ENCODE data around the gene CDH4. TPM values are rescaled to one million over a fixed set of nuclear protein-coding genes. Genes with fewer than 3 reads are reported as not detected.

The CDH4 gene
- total RNA-seq, 1 experiment from 2014 or later, result not detected

- Histone ChIP-seq H3K4me3 (ENCODE audit: low read depth in 2 of 2, low read length in 2 of 2) (no peak overlapping the region), H3K36me3 (ENCODE audit: control insufficient read depth, insufficient read depth, low read length) (no peaks in the 10 kb centered on the region), H3K27me3 (ENCODE audit: control insufficient read depth, insufficient read depth, low read length) (peaks cover under 1% of the 10 kb centered on the region; the same call in 1 of the 2 replicates), H3K9me3 (ENCODE audit: control insufficient read depth, insufficient read depth, low read depth, low read length) (no peaks in the 10 kb centered on the region), H3K27ac (ENCODE audit: low read length) (no peak overlapping the region), H3K4me1 (ENCODE audit: control insufficient read depth, insufficient read depth, low read length) (no peaks in the 10 kb centered on the region)
- POLR2A ChIA-PET, result no interaction called here
- in situ Hi-C loops (cut with HindIII; ENCODE audit: low pct_unique_long_range_greater_than_20kb, low sequenced_read_pairs) (no loop called here), intact Hi-C loops (cut with micrococcal nuclease; ENCODE audit: unreplicated experiment) (no loop called here)
- DNase-seq (ENCODE audit: low read depth, low spot score) (no peak), ATAC-seq (no peak)
- TF ChIP-seq REST (IDR thresholded peaks at IDR 0.05; ENCODE audit: insufficient read depth in 1 of 2, low read depth in 2 of 2, low read length in 1 of 2) (no peak), CTCF (IDR thresholded peaks at IDR 0.05) (no peak), TCF7L2 (IDR thresholded peaks at IDR 0.05; ENCODE audit: low read depth, low read length) (no peak), POLR2AphosphoS5 (IDR thresholded peaks at IDR 0.05; ENCODE audit: low read depth, low read length) (no peak)
- CTCF ChIA-PET, result no interaction called here
- no TSS peak for BruUV-seq (replicated peaks)
These were observed 484.8 kb downstream of the CDH4 start for GRCh38 chr20:61736751-61737310.

GRCh38 chr20:61737346-61737745 lies 485.3 kb downstream of the CDH4 start:
- TF ChIP-seq TCF7L2 (IDR thresholded peaks at IDR 0.05; ENCODE audit: low read depth, low read length), result no peak
- TF ChIP-seq SIN3A (IDR thresholded peaks at IDR 0.05; ENCODE audit: borderline replicate concordance, insufficient read depth, low read depth, low read length), result no peak
- no peak for TF ChIP-seq CTCF (IDR thresholded peaks at IDR 0.05)
- no peak for TF ChIP-seq REST (IDR thresholded peaks at IDR 0.05; ENCODE audit: insufficient read depth in 1 of 2, low read depth in 2 of 2, low read length in 1 of 2)
- no peak for TF ChIP-seq POLR2AphosphoS5 (IDR thresholded peaks at IDR 0.05; ENCODE audit: low read depth, low read length)
- H3K27ac ChIP-seq (ENCODE audit: low read length), result no peak overlapping the region
- H3K9me3 ChIP-seq (ENCODE audit: control insufficient read depth, insufficient read depth, low read depth, low read length), result no peaks in the 10 kb centered on the region
- CTCF ChIA-PET, result no interaction called here
- H3K4me3 ChIP-seq (ENCODE audit: low read depth in 2 of 2, low read length in 2 of 2), result no peak overlapping the region
- no peak for DNase-seq (ENCODE audit: low read depth, low spot score)
- H3K4me1 ChIP-seq (ENCODE audit: control insufficient read depth, insufficient read depth, low read length), result no peaks in the 10 kb centered on the region
- POLR2A ChIA-PET, result no interaction called here
- peaks cover 4% of the 10 kb centered on the region; the same call in 1 of the 2 replicates for H3K27me3 ChIP-seq (ENCODE audit: control insufficient read depth, insufficient read depth, low read length)
- H3K36me3 ChIP-seq (ENCODE audit: control insufficient read depth, insufficient read depth, low read length), result no peaks in the 10 kb centered on the region
- BruUV-seq (replicated peaks), result no TSS peak
- intact Hi-C loops (cut with micrococcal nuclease; ENCODE audit: unreplicated experiment) (no loop called here), in situ Hi-C loops (cut with HindIII; ENCODE audit: low pct_unique_long_range_greater_than_20kb, low sequenced_read_pairs) (no loop called here)
- no peak for ATAC-seq
